ENCODE measurements around the gene SAMD1.

Gene SAMD1

DNA sequence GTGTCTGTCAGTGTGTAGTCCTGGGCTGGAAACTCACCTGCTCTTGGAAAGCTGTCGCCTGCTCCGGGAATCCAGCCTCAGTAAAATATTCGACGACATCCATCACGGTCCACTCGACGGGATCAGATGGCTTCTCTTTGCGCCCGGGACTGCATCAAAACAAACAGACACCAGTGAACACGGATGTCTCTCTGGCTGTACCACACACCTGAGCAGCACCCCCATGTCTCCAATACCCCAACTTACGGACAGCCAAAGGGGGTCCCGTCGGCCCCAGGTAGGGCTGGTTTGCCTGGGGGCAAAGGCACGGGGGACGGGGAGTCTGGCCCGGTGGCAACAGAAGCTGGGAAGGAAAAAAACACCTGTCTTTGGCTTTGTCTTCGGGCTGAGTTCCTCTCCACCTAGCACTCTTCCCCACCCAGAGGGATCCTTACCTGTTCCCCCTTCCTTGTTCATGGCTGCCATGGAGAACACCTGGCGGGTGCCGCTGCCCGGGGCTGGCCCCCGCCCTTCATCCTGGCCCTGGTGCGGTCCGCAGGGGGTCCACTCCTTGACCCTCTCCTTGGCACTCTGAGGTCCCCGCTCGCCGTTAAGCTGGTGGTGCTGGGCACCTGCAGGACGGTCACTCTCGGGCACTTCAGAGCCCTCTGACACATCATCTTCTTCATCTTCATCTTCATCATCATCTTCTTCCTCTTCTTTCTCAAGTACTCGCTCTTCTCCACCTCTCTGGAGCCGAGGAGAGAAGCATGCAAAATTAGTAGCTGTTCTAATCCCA is 1.7 kb downstream of the SAMD1 start:
- H4K20me1 ChIP-seq (ENCODE audit: insufficient read depth, low read length): no peaks in the 10 kb centered on the region
- H3K4me3 ChIP-seq (ENCODE audit: low read length): no peak overlapping the region
- H3K9ac ChIP-seq (ENCODE audit: low read length): no peak overlapping the region
- TF ChIP-seq EZH2 (optimal IDR thresholded peaks at IDR 0.05; ENCODE audit: low read depth, low read length) (no peak), EZH2phosphoT487 (IDR thresholded peaks at IDR 0.05; ENCODE audit: low read length) (no peak)
- TF ChIP-seq, protein P1, sequence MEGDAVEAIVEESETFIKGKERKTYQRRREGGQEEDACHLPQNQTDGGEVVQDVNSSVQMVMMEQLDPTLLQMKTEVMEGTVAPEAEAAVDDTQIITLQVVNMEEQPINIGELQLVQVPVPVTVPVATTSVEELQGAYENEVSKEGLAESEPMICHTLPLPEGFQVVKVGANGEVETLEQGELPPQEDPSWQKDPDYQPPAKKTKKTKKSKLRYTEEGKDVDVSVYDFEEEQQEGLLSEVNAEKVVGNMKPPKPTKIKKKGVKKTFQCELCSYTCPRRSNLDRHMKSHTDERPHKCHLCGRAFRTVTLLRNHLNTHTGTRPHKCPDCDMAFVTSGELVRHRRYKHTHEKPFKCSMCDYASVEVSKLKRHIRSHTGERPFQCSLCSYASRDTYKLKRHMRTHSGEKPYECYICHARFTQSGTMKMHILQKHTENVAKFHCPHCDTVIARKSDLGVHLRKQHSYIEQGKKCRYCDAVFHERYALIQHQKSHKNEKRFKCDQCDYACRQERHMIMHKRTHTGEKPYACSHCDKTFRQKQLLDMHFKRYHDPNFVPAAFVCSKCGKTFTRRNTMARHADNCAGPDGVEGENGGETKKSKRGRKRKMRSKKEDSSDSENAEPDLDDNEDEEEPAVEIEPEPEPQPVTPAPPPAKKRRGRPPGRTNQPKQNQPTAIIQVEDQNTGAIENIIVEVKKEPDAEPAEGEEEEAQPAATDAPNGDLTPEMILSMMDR (IDR thresholded peaks at IDR 0.05; ENCODE audit: low read length): no peak
- no peak overlapping the region for H3K27ac ChIP-seq (ENCODE audit: low read length)
- H3F3A ChIP-seq (ENCODE audit: insufficient read depth, low read length): no peaks in the 10 kb centered on the region; the same call in 1 of the 2 replicates
- peaks cover 3% of the 10 kb centered on the region; the same call in 1 of the 2 replicates for H3K4me1 ChIP-seq (ENCODE audit: low read length)
- H3K9me2 ChIP-seq (replicated peaks; ENCODE audit: insufficient read depth, low read length): no peaks in the 10 kb centered on the region
- peak overlapping the region; percentile 57; the same call in 1 of the 2 replicates for H3K4me2 ChIP-seq (ENCODE audit: low read depth, low read length)
- H3K27me3 ChIP-seq (replicated peaks; ENCODE audit: insufficient read depth, low read length): no peaks in the 10 kb centered on the region
- H2AFZ ChIP-seq (ENCODE audit: low read length): no peak overlapping the region
- H3K79me2 ChIP-seq (ENCODE audit: low read length): no peaks in the 10 kb centered on the region
- H3K9me3 ChIP-seq (replicated peaks; ENCODE audit: insufficient read depth, low read length): no peaks in the 10 kb centered on the region
- no peak for DNase-seq
- no peaks in the 10 kb centered on the region for H3K36me3 ChIP-seq (replicated peaks; ENCODE audit: insufficient read depth, low read length)

DNA sequence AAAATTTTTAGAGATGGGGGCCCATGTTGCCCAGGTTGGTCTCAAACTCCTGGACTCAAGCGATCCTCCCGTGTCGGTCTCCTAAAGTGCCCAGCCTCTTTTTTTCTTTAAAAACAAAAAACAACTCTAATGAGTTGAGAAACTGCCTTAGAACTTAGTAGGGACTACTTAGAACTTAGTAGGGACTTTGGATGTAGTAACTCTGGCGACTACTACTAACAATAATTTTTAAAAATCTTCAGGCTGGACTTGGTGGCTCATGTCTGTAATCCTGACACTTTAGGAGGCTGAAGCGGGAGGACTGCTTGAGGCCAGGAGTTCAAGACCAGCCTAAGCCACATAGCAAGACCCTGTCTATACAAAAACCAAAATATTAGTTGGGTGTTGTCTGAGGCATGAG is 4.5 kb downstream of the SAMD1 start:
- H2AFZ ChIP-seq (ENCODE audit: low read length): no peak overlapping the region

DNA sequence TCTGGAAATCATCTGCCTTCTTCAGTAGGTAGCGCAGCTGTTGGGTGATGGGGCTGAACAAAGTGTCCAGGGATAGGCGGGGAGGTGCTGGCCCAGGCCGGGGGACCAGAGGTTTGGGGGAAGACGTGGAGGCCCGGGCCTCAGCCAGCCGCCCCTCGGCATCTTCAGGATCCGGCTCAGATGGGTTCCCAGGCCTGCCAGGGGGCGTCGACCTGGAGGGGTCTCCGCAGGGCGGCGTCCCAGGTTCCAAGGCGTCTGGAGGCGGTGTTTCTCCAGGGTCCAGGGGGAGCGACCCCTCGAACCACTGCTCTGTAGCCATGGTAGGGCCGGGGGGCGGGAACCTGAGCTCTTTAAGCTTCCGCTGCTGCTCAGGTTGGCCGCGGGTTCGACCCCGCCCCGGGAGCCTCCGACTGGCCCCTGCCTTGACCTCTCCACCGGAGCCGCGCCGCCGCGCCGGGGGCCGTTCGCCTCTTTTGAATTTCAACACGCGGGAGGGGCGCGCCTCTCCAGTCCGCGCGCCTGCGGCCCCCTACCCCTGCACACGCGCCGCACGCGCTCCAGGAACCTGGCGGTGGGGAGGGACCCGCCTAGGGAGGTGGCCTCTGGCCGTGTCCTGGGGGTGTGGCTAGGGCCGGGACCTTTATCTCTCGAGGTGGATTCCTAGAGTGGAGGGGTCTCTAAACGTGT is 5.1 kb downstream of the SAMD1 start, which contains the start of gene C19orf67:
Gene C19orf67, minus strand, starts transcription at position 475 of the 687 bp plus-strand sequence. Its CDS starts 156 bp downstream, at position 319.
- H3K4me1 ChIP-seq (ENCODE audit: low read length): peaks cover 6% of the 10 kb centered on the region
- no peak within 1 kb of the TSS for H3K4me2 ChIP-seq (ENCODE audit: low read depth, low read length)
- H4K20me1 ChIP-seq (ENCODE audit: insufficient read depth, low read length): no peaks in the 10 kb centered on the region
- H3K9ac ChIP-seq (ENCODE audit: low read length): no peak within 1 kb of the TSS
- no peak within 1 kb of the TSS for H2AFZ ChIP-seq (ENCODE audit: low read length)
- H3K4me3 ChIP-seq (ENCODE audit: low read length): no peak within 1 kb of the TSS
- TF ChIP-seq EZH2 (optimal IDR thresholded peaks at IDR 0.05; ENCODE audit: low read depth, low read length) (no peak), EZH2phosphoT487 (IDR thresholded peaks at IDR 0.05; ENCODE audit: low read length) (no peak)
- TF ChIP-seq, protein P1 (IDR thresholded peaks at IDR 0.05; ENCODE audit: low read length): no peak
- H3K9me2 ChIP-seq (replicated peaks; ENCODE audit: insufficient read depth, low read length): no peaks in the 10 kb centered on the region
- H3K79me2 ChIP-seq (ENCODE audit: low read length): no peaks in the 10 kb centered on the region; the same call in 1 of the 2 replicates
- H3K27me3 ChIP-seq (replicated peaks; ENCODE audit: insufficient read depth, low read length): no peaks in the 10 kb centered on the region
- no peaks in the 10 kb centered on the region for H3K9me3 ChIP-seq (replicated peaks; ENCODE audit: insufficient read depth, low read length)
- DNase-seq: no peak
- no peaks in the 10 kb centered on the region for H3K36me3 ChIP-seq (replicated peaks; ENCODE audit: insufficient read depth, low read length)
- no peak within 1 kb of the TSS for H3K27ac ChIP-seq (ENCODE audit: low read length)
- peaks cover 5% of the 10 kb centered on the region for H3F3A ChIP-seq (ENCODE audit: insufficient read depth, low read length)

More for the DNA sequence above, 4.5 kb downstream of the SAMD1 start:
- Histone ChIP-seq H3K27me3 (replicated peaks; ENCODE audit: insufficient read depth, low read length) (no peaks in the 10 kb centered on the region), H3K4me3 (ENCODE audit: low read length) (no peak overlapping the region), H3K36me3 (replicated peaks; ENCODE audit: insufficient read depth, low read length) (no peaks in the 10 kb centered on the region), H3K9ac (ENCODE audit: low read length) (no peak overlapping the region), H3K79me2 (ENCODE audit: low read length) (no peaks in the 10 kb centered on the region; the same call in 1 of the 2 replicates), H3K9me2 (replicated peaks; ENCODE audit: insufficient read depth, low read length) (no peaks in the 10 kb centered on the region), H3K27ac (ENCODE audit: low read length) (no peak overlapping the region), H3K4me1 (ENCODE audit: low read length) (peaks cover 6% of the 10 kb centered on the region), H3K9me3 (replicated peaks; ENCODE audit: insufficient read depth, low read length) (no peaks in the 10 kb centered on the region), H4K20me1 (ENCODE audit: insufficient read depth, low read length) (no peaks in the 10 kb centered on the region), H3F3A (ENCODE audit: insufficient read depth, low read length) (no peaks in the 10 kb centered on the region; the same call in 1 of the 2 replicates), H3K4me2 (ENCODE audit: low read depth, low read length) (no peak overlapping the region)
- TF ChIP-seq EZH2 (optimal IDR thresholded peaks at IDR 0.05; ENCODE audit: low read depth, low read length) (no peak), EZH2phosphoT487 (IDR thresholded peaks at IDR 0.05; ENCODE audit: low read length) (no peak)
- TF ChIP-seq, protein P1 (IDR thresholded peaks at IDR 0.05; ENCODE audit: low read length): no peak
- no peak for DNase-seq

Data from MM.1S (cell line).